Sigmoid colon (tissue), 7 donors: ENCODE results near the gene TFF2. TPM values are rescaled to one million over a fixed set of nuclear protein-coding genes. Genes with fewer than 3 reads are reported as not detected.
A peak's percentile ranks its signal among the peaks of the same experiment; 100 is the strongest.

Experiments
- DNase-seq: peaks from one replicate; pipeline ENCODE4 v3.0.0-alpha.2; 2019
- H3K27ac ChIP-seq, 4 donors: fragments of 200-600 bp; sonication (generic); one replicate each; pipeline ENCODE4 v1.5.1; 2016 to 2019; ENCODE audit warnings: mild to moderate bottlenecking in 1 of 4
- H3K27me3 ChIP-seq, 3 donors: fragments of 200-600 bp; sonication (generic); one replicate each; pipeline ENCODE4 v1.5.1; 2019; ENCODE audit warnings: mild to moderate bottlenecking in 1 of 3
- H3K36me3 ChIP-seq, 4 donors: fragments of 200-600 bp; sonication (generic); one replicate each; pipeline ENCODE4 v1.5.1; 2016 to 2019
- H3K4me1 ChIP-seq, 4 donors: fragments of 200-600 bp; sonication (generic); one replicate each; pipeline ENCODE4 v1.5.1; 2017 to 2019
- H3K4me3 ChIP-seq, 4 donors: fragments of 200-600 bp; sonication (generic); one replicate each; pipeline ENCODE4 v1.5.1; 2017 to 2019; ENCODE audit warnings: mild to moderate bottlenecking in 2 of 4, moderate library complexity in 1 of 4
- H3K9me3 ChIP-seq, 4 donors: fragments of 200-600 bp in 3 of 4; sonication (generic) in 3 of 4; one replicate each; pipeline versions ENCODE4 v1.5.1 to v1.6.1; 2013 to 2019
- CTCF ChIP-seq, 4 experiments: fragments of 450-650 bp in 3 of 4; fragments of 200-600 bp in 1 of 4; IDR thresholded peaks; one replicate each; pipeline ENCODE4 v1.5.1; 2016 to 2019; ENCODE audit warnings: antibody characterized with exemption in 4 of 4, mild to moderate bottlenecking in 3 of 4, moderate library complexity in 2 of 4
- EP300 ChIP-seq, 4 donors: sonication (generic); formaldehyde crosslinking; IDR thresholded peaks; one replicate each; pipeline ENCODE4 v1.6.1; 2017; ENCODE audit warnings: antibody characterized with exemption in 4 of 4
- POLR2A ChIP-seq, 2 donors: fragments of 450-650 bp; IDR thresholded peaks; one replicate each; pipeline ENCODE4 v1.6.1; 2016; ENCODE audit warnings: antibody characterized with exemption in 2 of 2, mild to moderate bottlenecking in 2 of 2, moderate library complexity in 2 of 2
- POLR2AphosphoS5 ChIP-seq, 4 donors: sonication (generic); formaldehyde crosslinking; IDR thresholded peaks; one replicate each; pipeline ENCODE4 v1.6.1; 2017; ENCODE audit warnings: antibody characterized with exemption in 4 of 4
- WGBS, 2 donors: extraction: QIAGEN DNeasy Blood & Tissue Kit; methylation state at CpG; one replicate each; pipeline ENCODE4 v1.1.7; 2013; 5-methylcytosine and 5-hydroxymethylcytosine counted together
- intact Hi-C: fragments of 100-400 bp; cut with DNase I; formaldehyde crosslinking; loops from one replicate; pipeline ENCODE4 v1.15.1; 2023
- polyA plus RNA-seq, 3 donors: library from polyadenylated mRNA; stranded (reverse); fragments of 200-250 nt; gene quantifications; one replicate each; pipeline ENCODE4 v1.2.3, GENCODE V29; 2013
- total RNA-seq, 4 donors: library from RNA; depleted of rRNA; stranded (reverse); fragments of >200 nt; gene quantifications; one replicate each; pipeline ENCODE4 v1.1.0, GENCODE V29; 2016
- donor health status: healthy with polysubstance abuse.
- donor health status: Bipolar disorder and iron deficiency.
- donor health status: healthy.

The TFF2 gene
- total and polyA plus RNA-seq, 7 donors: 1.5 to 23.4 (median 3.0) TPM; not detected in 4

DNA sequence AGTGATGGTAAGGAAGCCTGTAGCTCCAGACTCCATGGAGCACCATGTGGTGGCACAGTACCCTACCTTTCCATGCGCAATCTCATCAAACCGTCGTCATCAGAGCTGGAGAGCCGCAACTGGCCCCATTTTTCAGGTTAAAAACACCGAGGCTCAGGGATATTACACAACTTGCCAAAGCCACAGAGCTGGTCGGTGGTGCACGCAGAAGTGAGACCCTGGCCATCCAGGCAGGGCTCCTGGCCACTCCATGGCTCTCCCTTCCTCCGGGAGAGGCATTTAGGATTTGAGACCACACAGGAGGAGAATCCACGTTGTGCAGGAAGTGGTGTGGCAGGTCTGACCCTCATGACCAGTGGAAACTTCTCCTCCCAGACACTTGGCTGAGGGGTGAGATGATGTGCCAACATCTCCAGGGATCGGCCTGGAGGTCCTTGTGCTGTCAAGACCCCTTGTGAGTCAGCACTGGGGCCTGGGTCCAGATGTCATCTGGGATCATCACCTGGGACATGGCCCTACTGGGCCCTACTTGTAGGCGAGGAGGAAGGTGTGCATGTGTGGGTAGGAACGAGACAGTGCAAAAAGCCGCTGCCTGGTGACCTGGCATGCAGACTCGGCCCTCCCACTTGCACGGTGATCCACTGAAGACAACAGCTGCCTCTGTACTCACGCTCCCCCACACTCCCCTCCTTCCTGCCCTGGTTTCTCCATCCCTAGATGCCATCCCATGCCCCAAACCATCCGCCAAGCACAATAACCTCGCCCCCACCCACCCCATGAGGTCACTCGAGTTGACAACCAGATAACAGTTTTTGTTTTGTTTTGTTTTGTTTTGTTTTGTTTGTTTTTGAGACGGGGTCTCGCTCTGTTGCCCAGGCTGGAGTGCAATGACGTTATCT is 46.0 kb downstream of the TFF2 start:
- Histone ChIP-seq H3K27me3 (peaks cover 6 to 32% (median 16%) of the 10 kb centered on the region in 3 donors), H3K9me3 (no peaks in the 10 kb centered on the region), H3K27ac (no peak overlapping the region), H3K4me1 (peaks cover 0 to 7% (median 5%) of the 10 kb centered on the region in 4 donors), H3K36me3 (no peaks in the 10 kb centered on the region), H3K4me3 (no peak overlapping the region)
- intact Hi-C loops: no loop called here
- TF ChIP-seq POLR2A (IDR thresholded peaks at IDR 0.05): no peak
- no peak for TF ChIP-seq POLR2AphosphoS5 (IDR thresholded peaks at IDR 0.05)
- TF ChIP-seq EP300 (IDR thresholded peaks at IDR 0.05): no peak
- TF ChIP-seq CTCF (IDR thresholded peaks at IDR 0.05): no peak
- WGBS, 2 donors: 84 to 89% methylated on average over 22 of the region's 22 CpGs
- peak; percentile 55 for DNase-seq

DNA sequence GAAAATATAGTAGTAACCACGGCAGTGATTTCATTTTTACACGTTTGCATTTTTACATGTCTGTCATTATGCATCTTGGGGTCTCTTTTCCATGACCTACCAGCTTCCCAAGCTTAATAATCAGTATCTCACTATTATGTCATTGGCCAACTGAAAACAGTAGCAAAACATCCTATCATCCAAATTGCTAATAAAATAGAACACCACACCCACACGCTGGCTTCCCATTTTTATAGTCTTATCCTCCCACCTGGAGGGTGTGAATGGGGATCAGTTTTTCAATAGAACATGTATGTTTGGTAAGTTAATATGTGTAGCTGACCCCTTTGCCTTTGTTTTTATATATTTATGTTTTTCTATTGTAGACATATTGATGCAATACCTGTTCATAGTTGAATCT is 47.4 kb downstream of the TFF2 start:
- 56 to 71% methylated on average over 3 of the region's 3 CpGs for WGBS, 2 donors
- intact Hi-C loops: no loop called here
- no peaks in the 10 kb centered on the region for H3K4me1 ChIP-seq
- no peaks in the 10 kb centered on the region for H3K9me3 ChIP-seq
- H3K27ac ChIP-seq: no peak overlapping the region
- DNase-seq: no peak
- H3K36me3 ChIP-seq: no peaks in the 10 kb centered on the region
- H3K4me3 ChIP-seq: no peak overlapping the region
- peaks cover 5 to 20% (median 6%) of the 10 kb centered on the region in 3 donors for H3K27me3 ChIP-seq
- TF ChIP-seq POLR2A (IDR thresholded peaks at IDR 0.05): no peak

- TF ChIP-seq EP300 (IDR thresholded peaks at IDR 0.05) (no peak), POLR2A (IDR thresholded peaks at IDR 0.05) (no peak), CTCF (IDR thresholded peaks at IDR 0.05) (no peak), POLR2AphosphoS5 (IDR thresholded peaks at IDR 0.05) (no peak)
These were observed 48.0 kb downstream of the TFF2 start for GRCh38 chr21:42302794-42303193.

GRCh38 chr21:42302076-42302650 is 48.6 kb downstream of the TFF2 start:
- Histone ChIP-seq H3K36me3 (no peaks in the 10 kb centered on the region), H3K4me1 (no peaks in the 10 kb centered on the region), H3K9me3 (no peaks in the 10 kb centered on the region), H3K27me3 (peaks cover 0 to 9% (median 0%) of the 10 kb centered on the region in 3 donors), H3K27ac (peak overlapping the region in 1 of 4 donors; percentile 43), H3K4me3 (no peak overlapping the region)
- no peak for TF ChIP-seq POLR2A (IDR thresholded peaks at IDR 0.05)
- TF ChIP-seq CTCF (IDR thresholded peaks at IDR 0.05): no peak
- TF ChIP-seq POLR2AphosphoS5 (IDR thresholded peaks at IDR 0.05): no peak
- TF ChIP-seq EP300 (IDR thresholded peaks at IDR 0.05): no peak
- 77 to 79% methylated on average over 12 of the region's 12 CpGs for WGBS, 2 donors
- peak; percentile 63 for DNase-seq
- intact Hi-C loops: no loop called here

More at GRCh38 chr21:42302794-42303193, 48.0 kb downstream of the TFF2 start:
- H3K27me3 ChIP-seq: peaks cover 0 to 13% (median under 1%) of the 10 kb centered on the region in 3 donors
- DNase-seq: no peak
- WGBS, 2 donors: 70 to 75% methylated on average over 7 of the region's 7 CpGs
- no peak overlapping the region for H3K4me3 ChIP-seq
- intact Hi-C loops: no loop called here
- H3K9me3 ChIP-seq: no peaks in the 10 kb centered on the region
- no peak overlapping the region for H3K27ac ChIP-seq
- no peaks in the 10 kb centered on the region for H3K4me1 ChIP-seq
- H3K36me3 ChIP-seq: no peaks in the 10 kb centered on the region

DNA sequence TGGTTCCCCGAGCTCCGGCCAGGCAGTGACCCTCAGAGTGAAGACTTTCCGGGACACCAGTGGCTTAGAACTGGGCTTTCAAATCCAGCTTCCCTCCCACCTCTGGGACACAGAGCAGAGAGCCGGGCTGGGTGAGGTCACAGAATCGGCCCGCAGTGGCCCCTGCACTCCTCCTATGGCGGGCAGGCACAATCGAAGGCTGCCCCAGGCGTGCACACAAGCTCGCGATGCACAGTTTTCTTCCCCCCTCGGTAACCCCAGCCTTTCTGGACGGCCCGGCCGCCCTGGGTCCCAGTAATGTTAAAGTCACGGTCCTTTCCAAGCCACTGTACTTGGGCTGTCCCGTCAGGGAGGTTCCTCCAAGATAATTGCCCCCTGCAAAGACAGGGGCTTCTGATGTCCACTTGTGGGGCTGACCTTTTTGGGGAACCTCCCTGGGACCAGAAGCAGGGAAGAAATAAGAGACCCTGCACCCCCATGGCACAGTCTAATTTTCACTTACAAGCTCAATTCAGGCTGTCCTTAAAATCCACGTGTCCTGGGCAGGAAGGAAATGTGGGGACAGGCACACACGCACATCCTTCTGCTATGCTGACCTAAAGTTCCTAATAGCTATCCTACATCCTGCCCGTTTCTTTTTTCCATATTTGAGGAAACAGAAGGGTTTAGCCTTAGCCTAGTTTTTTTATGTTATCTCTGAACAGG is 49.3 kb downstream of the TFF2 start:
- 85 to 88% methylated on average over 20 of the region's 20 CpGs for WGBS, 2 donors
- no peaks in the 10 kb centered on the region for H3K4me1 ChIP-seq
- TF ChIP-seq CTCF (IDR thresholded peaks at IDR 0.05) (no peak), POLR2AphosphoS5 (IDR thresholded peaks at IDR 0.05) (peak in 2 of 4 donors; percentile 31 to 45), EP300 (IDR thresholded peaks at IDR 0.05) (peak in 1 of 4 donors; percentile 51), POLR2A (IDR thresholded peaks at IDR 0.05) (no peak)
- peaks cover 0 to 3% (median 0%) of the 10 kb centered on the region in 4 donors for H3K36me3 ChIP-seq
- peak overlapping the region in 2 of 4 donors; percentile 31 to 43 for H3K27ac ChIP-seq
- H3K27me3 ChIP-seq: peaks cover 0 to 3% (median 0%) of the 10 kb centered on the region in 3 donors
- H3K9me3 ChIP-seq: no peaks in the 10 kb centered on the region
- DNase-seq: peak; percentile 65
- H3K4me3 ChIP-seq: no peak overlapping the region
- intact Hi-C loops: no loop called here
